ENCODE data around the gene ALDH1L1. TPM values are rescaled to one million over a fixed set of nuclear protein-coding genes. Genes with fewer than 3 reads are reported as not detected.

ALDH1L1 gene
- total RNA-seq, 2 experiments from 2014 or later: not detected

DNA sequence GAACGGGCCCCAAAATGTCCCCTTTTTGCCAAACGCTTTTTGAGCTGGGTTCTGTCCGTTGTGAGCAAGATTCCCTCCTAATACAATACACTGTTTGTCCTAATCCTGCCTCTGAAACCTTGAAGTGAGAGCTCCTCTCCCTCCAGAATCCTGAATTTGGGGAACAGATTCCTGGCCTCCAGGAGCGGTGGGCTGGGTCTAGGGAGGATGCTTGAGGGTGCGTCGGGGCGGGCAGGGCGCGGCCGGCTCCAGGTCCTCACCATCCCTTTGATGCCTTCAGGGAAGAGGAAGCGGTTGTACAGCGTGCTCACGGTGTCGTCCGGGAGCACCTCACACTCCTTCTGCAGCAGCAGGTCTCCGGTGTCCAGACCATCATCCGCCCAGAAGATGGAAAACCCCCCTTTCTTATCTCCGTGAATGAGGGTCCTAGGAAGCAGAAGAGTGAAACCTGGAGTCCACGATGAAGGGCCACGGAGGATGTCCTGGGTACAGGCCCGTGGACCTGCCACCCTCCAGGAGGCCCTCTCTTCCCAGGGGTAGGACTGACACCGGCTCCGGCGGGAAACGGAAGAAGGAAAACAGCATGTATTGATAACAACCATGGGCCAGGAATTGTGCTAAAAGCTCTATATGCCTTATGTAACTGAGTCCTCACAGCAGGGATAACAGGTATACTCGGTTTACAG is 23.2 kb downstream of the ALDH1L1 start:
- H3K4me3 Mint-ChIP-seq: no peak overlapping the region
- TF ChIP-seq, protein P1, sequence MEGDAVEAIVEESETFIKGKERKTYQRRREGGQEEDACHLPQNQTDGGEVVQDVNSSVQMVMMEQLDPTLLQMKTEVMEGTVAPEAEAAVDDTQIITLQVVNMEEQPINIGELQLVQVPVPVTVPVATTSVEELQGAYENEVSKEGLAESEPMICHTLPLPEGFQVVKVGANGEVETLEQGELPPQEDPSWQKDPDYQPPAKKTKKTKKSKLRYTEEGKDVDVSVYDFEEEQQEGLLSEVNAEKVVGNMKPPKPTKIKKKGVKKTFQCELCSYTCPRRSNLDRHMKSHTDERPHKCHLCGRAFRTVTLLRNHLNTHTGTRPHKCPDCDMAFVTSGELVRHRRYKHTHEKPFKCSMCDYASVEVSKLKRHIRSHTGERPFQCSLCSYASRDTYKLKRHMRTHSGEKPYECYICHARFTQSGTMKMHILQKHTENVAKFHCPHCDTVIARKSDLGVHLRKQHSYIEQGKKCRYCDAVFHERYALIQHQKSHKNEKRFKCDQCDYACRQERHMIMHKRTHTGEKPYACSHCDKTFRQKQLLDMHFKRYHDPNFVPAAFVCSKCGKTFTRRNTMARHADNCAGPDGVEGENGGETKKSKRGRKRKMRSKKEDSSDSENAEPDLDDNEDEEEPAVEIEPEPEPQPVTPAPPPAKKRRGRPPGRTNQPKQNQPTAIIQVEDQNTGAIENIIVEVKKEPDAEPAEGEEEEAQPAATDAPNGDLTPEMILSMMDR (IDR thresholded peaks at IDR 0.05): no peak
- H3K9me3 Mint-ChIP-seq: no peaks in the 10 kb centered on the region
- H3K27ac Mint-ChIP-seq: no peak overlapping the region
- H3K36me3 Mint-ChIP-seq (ENCODE audit: low read depth): no peaks in the 10 kb centered on the region
- Histone ChIP-seq H3K4me3 (ENCODE audit: low read length) (no peak overlapping the region), H3K27me3 (ENCODE audit: control insufficient read depth in 1 of 2, insufficient read depth in 2 of 2, low read length in 2 of 2) (no peaks in the 10 kb centered on the region), H3K36me3 (ENCODE audit: insufficient read depth, low read length) (no peaks in the 10 kb centered on the region), H3K4me1 (ENCODE audit: insufficient read depth, low read length) (no peaks in the 10 kb centered on the region), H3K27ac (ENCODE audit: low read depth in 1 of 2, low read length in 2 of 2) (no peak overlapping the region), H3K9me3 (ENCODE audit: control insufficient read depth in 1 of 2, insufficient read depth in 1 of 2, low read length in 2 of 2) (peaks cover 0 to 6% of the 10 kb centered on the region in 2 experiments)
- CTCF ChIA-PET: no interaction called here
- DNase-seq: no peak
- POLR2A ChIA-PET: no interaction called here
- no peaks in the 10 kb centered on the region for H3K4me1 Mint-ChIP-seq (ENCODE audit: low read depth)
- intact Hi-C loops (cut with DNase I, micrococcal nuclease): no loop called here
- peaks cover 4% of the 10 kb centered on the region for H3K27me3 Mint-ChIP-seq
- ATAC-seq (ENCODE audit: poor library complexity): no peak

DNA sequence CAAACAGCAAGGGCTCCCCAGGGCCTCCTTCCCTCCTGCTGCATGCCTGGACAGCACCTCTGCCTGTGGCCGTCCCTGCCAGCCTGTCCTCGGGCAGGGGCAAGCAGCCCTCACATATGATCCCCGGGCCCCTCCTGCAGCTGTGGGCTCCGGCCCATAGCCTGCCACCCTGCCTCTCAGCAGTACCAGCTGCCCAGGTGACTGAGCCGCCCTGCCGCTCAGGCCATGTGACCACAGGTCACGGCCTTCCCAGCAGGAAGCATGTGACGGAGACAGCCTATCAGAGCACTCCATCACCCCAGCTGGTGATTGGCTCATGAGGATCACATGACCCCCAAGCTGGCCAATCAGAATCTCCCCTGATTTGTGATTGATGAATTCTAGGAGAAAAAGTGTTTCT is 23.9 kb downstream of the ALDH1L1 start:
- intact Hi-C loops (cut with DNase I, micrococcal nuclease): no loop called here
- Mint-ChIP-seq H3K4me1 (ENCODE audit: low read depth) (no peaks in the 10 kb centered on the region), H3K9me3 (no peaks in the 10 kb centered on the region), H3K27me3 (peaks cover 4% of the 10 kb centered on the region), H3K27ac (no peak overlapping the region), H3K4me3 (no peak overlapping the region), H3K36me3 (ENCODE audit: low read depth) (no peaks in the 10 kb centered on the region)
- TF ChIP-seq, protein P1 (IDR thresholded peaks at IDR 0.05): no peak
- Histone ChIP-seq H3K27me3 (ENCODE audit: control insufficient read depth in 1 of 2, insufficient read depth in 2 of 2, low read length in 2 of 2) (no peaks in the 10 kb centered on the region), H3K4me1 (ENCODE audit: insufficient read depth, low read length) (no peaks in the 10 kb centered on the region), H3K4me3 (ENCODE audit: low read length) (no peak overlapping the region), H3K27ac (ENCODE audit: low read depth in 1 of 2, low read length in 2 of 2) (no peak overlapping the region), H3K36me3 (ENCODE audit: insufficient read depth, low read length) (no peaks in the 10 kb centered on the region), H3K9me3 (ENCODE audit: control insufficient read depth in 1 of 2, insufficient read depth in 1 of 2, low read length in 2 of 2) (peaks cover 0 to 6% of the 10 kb centered on the region in 2 experiments)
- POLR2A ChIA-PET: no interaction called here
- CTCF ChIA-PET: no interaction called here
- no peak for ATAC-seq (ENCODE audit: poor library complexity)
- DNase-seq: no peak

DNA sequence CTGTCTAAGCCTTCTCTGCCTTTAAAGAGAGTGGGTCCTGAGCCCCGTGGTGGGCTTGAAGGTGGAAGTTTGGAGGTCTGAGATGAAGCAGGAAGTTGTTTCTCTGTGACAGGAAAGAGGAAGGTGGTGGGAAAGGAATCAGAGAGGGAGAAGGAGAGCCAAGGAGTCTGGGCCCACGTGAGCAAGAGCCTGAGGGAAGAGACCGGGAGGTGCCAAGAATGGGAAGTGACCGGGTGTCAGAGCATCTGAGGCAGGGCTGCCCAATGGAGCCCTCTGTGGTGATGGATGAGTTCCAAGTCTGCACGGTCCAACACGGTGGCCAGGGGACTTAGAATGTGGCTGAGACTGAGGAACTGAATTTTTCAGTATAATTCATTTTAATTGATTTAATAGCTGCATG is 24.6 kb downstream of the ALDH1L1 start:
- Histone ChIP-seq H3K27me3 (ENCODE audit: control insufficient read depth in 1 of 2, insufficient read depth in 2 of 2, low read length in 2 of 2) (no peaks in the 10 kb centered on the region), H3K36me3 (ENCODE audit: insufficient read depth, low read length) (no peaks in the 10 kb centered on the region), H3K9me3 (ENCODE audit: control insufficient read depth in 1 of 2, insufficient read depth in 1 of 2, low read length in 2 of 2) (peaks cover 0 to 6% of the 10 kb centered on the region in 2 experiments), H3K27ac (ENCODE audit: low read depth in 1 of 2, low read length in 2 of 2) (no peak overlapping the region), H3K4me3 (ENCODE audit: low read length) (no peak overlapping the region), H3K4me1 (ENCODE audit: insufficient read depth, low read length) (no peaks in the 10 kb centered on the region)
- no peaks in the 10 kb centered on the region for H3K36me3 Mint-ChIP-seq (ENCODE audit: low read depth)
- POLR2A ChIA-PET: no interaction called here
- CTCF ChIA-PET: no interaction called here
- TF ChIP-seq, protein P1 (IDR thresholded peaks at IDR 0.05): no peak
- no peak for DNase-seq
- no peak overlapping the region for H3K4me3 Mint-ChIP-seq
- H3K4me1 Mint-ChIP-seq (ENCODE audit: low read depth): no peaks in the 10 kb centered on the region
- peaks cover 4% of the 10 kb centered on the region for H3K27me3 Mint-ChIP-seq
- no peaks in the 10 kb centered on the region for H3K9me3 Mint-ChIP-seq
- no peak overlapping the region for H3K27ac Mint-ChIP-seq
- no peak for ATAC-seq (ENCODE audit: poor library complexity)
- intact Hi-C loops (cut with DNase I, micrococcal nuclease): no loop called here

Measured in CD4-positive, alpha-beta T cell (primary cell).